ENCODE results near the gene KAZN.

DNA sequence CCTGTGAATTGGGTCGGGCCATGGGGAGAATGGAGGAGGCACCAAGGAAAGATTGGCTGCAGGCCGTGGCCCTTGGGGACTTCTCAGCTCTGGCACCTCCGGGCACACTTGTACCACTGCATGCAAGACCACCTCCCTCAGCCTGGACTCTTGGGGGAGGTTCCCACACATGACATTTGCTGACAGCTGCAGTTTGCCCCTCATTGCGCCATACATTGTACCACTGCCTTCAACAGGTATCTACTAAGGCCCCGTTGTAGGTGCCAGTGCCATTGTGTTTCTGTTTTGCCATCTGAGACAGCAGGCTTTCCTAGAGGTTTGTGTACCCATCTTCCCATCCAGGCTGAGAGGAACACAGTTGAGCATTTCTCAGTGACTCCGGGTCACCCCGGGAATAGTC lies 395.7 kb downstream of the KAZN start:
- TF ChIP-seq SMC3 (IDR thresholded peaks at IDR 0.05) (no peak), HDAC2 (IDR thresholded peaks at IDR 0.05) (no peak)
- TF ChIP-seq, protein P1, sequence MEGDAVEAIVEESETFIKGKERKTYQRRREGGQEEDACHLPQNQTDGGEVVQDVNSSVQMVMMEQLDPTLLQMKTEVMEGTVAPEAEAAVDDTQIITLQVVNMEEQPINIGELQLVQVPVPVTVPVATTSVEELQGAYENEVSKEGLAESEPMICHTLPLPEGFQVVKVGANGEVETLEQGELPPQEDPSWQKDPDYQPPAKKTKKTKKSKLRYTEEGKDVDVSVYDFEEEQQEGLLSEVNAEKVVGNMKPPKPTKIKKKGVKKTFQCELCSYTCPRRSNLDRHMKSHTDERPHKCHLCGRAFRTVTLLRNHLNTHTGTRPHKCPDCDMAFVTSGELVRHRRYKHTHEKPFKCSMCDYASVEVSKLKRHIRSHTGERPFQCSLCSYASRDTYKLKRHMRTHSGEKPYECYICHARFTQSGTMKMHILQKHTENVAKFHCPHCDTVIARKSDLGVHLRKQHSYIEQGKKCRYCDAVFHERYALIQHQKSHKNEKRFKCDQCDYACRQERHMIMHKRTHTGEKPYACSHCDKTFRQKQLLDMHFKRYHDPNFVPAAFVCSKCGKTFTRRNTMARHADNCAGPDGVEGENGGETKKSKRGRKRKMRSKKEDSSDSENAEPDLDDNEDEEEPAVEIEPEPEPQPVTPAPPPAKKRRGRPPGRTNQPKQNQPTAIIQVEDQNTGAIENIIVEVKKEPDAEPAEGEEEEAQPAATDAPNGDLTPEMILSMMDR (IDR thresholded peaks at IDR 0.05), result no peak

Measured in A549 (cell line).